NOMO-1 treated with dmso at 0.1 percent for 144 hours (cell line): ENCODE measurements around the gene TMEM208.

Source experiments
- DNase-seq: peaks from one replicate; lab custom pipeline; 2025; ENCODE audit not compliant: unreplicated experiment; lab: John Stamatoyannopoulos, UW

TMEM208 gene

DNA sequence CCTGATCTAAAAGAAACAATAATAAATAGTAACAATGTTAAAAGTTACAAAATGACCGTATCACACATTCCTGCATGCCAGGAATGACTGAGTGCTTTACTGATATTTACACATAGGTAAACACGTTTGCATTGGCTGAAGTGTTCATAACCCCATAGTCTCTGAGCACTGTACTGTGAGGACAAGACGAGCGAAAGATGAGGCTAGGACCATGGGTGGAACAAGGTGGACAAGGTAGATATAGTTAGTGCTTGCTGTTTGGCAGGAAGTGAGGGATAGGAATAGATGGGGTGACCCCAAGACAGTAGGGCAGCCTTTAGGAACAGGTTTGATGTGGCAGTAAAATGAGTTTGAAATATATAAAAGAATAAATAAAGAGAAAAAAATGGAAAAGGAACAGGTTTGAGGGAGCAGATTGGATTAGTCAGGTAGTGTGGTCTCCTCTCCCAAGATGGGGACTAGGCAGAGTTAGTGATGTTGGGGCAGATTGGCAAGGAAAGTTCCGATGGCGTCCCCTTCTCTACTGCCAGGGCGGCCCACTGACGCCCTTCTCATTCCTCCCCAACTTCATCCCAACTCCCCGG is 35.4 kb upstream of the TMEM208 start:
- DNase-seq, result no peak

GRCh38 chr16:67191995-67192681 is 34.8 kb upstream of the TMEM208 start, which contains the start of gene E2F4:
E2F4 (plus strand) TSS chr16:67192155; CDS start chr16:67192228, 73 bp downstream.
- peak; percentile 93 for DNase-seq

GRCh38 chr16:67192781-67193361 is 34.1 kb upstream of the TMEM208 start:
- DNase-seq, result no peak

- DNase-seq, result no peak
These were observed 33.4 kb upstream of the TMEM208 start for GRCh38 chr16:67193536-67193935.

GRCh38 chr16:67194260-67194659 is 32.7 kb upstream of the TMEM208 start:
- DNase-seq, result no peak

GRCh38 chr16:67195676-67196075 is 31.3 kb upstream of the TMEM208 start:
- no peak for DNase-seq

DNA sequence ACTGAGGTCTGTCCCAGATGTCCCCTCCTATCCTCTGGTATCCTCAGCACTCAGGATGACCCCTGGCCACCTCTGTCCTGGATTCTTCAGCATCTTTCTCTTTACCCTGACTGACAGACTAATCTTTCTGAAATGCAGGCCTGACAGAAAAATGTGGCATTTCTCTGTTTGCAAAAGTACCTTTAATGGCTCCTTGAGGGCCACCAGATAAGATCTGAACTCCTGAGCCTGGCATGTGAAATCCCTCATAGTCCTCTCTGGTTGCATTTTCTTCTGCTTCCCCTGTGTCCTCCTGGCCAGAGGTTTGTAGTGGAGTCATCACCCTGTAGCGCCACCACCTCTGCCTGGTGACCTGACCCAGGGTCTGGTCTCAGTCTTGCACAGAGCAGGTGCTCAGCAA is 30.0 kb upstream of the TMEM208 start:
- DNase-seq, result no peak

DNA sequence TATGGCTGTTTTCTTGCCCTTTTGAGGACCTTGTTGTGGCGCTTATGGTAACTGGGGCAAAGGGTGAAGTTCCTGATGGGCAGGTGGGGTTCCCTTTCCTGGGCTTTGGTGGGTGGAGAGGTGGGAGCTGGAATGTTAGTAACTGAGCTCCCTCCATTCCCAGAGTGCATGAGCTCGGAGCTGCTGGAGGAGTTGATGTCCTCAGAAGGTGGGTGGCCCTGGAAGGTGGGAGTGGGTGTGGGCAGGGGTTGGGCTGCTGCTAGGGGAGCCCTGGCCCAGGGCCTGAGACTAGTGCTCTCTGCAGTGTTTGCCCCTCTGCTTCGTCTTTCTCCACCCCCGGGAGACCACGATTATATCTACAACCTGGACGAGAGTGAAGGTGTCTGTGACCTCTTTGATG is 29.2 kb upstream of the TMEM208 start:
- DNase-seq, result no peak

GRCh38 chr16:67198238-67198734 is 28.6 kb upstream of the TMEM208 start:
- no peak for DNase-seq

DNA sequence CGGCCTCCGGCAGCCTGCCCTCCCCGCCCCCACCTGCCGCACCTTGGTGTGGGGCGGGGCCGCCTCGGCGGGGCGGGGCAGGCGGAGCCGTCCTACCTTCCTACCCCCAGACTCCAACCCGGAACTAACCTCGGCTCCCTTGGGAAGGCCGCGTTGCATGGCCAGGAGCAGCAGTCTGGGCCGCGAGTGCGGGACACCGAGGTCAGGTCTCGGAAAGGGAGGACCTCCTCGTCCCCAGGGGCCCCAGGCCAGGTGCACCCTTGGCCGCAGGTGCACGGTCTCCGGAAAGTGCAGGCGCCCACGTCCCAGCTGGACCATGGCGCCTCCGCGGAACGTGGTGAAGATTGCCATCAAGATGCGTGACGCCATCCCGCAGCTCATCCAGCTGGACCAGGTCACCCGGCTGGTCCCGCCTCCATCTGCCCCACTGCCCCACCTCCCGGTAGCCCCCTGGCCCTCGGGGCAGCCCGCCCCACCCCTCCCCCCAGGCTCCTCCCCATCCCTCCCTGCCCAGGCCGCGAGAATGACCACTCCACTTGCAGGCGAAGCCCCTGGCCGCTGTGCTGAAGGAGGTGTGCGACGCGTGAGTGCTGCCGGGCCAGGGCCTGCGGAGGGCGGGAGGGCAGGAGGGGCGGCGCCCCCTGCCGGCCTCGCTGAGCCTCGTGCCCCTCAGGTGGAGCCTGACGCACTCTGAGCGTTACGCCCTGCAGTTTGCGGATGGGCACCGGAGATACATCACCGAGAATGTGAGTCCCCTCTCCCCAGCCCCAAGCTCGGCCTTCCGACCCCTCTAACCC is 27.7 kb upstream of the TMEM208 start, which contains the start of gene ELMO3:
Gene ELMO3, plus strand, starts transcription at position 121 of the 797 bp plus-strand sequence. Its CDS starts 196 bp downstream, at position 317.
- DNase-seq, result no peak

- no peak for DNase-seq
These were observed 27.1 kb upstream of the TMEM208 start for GRCh38 chr16:67199808-67200198.

DNA sequence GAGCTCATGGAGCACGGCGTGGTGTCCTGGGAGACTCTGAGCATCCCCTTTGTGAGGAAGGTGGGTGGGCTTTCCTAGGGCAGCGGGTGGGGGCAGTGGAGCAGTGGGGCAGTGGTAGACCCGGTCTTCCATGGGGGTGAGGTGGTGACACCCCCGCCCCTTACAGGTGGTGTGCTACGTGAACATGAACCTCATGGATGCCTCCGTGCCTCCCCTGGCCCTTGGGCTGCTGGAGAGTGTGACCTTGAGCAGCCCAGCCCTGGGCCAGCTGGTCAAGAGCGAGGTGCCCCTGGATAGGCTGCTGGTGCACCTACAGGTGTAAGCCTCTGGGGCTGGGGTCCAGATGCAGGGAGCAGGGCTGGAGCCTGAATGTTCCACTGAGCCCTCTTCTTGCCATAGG is 26.4 kb upstream of the TMEM208 start:
- no peak for DNase-seq

DNA sequence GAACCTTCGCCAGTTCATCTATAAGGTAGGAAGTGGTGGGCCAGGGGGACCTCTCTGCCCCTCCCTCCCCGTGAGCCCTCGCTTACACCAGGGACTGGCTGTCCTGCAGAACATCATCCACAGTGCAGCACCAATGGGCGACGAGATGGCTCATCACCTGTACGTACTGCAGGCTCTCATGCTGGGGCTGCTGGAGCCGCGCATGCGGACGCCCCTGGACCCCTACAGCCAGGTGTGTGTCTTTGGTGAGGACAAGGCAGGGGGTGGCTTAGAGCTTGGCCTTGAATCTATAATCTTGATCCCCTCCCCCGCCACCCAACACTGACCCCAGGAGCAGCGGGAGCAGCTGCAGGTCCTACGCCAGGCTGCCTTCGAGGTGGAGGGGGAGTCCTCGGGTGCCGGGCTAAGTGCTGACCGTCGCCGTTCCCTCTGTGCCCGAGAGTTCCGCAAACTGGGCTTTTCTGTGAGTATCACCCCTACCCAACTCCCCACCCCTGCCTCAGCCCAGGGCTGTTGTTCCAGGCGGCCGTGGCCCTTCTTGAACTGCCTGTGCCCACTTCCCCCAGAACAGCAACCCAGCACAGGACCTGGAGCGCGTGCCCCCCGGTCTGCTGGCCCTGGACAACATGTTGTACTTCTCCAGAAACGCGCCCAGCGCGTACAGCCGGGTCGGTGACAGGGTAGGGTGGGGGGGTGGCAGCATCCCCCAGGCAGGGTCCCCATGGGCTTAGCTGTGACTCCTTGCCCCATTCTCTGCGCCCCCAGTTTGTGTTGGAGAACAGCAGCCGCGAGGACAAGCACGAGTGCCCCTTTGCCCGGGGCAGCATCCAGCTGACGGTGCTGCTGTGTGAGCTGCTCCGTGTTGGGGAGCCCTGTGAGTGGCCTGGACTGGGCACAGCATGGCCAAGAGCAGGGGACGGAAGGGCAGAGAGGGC is 25.3 kb upstream of the TMEM208 start:
- DNase-seq, result no peak

GRCh38 chr16:67202426-67202825 is 24.5 kb upstream of the TMEM208 start:
- no peak for DNase-seq

GRCh38 chr16:67202956-67203493 is 23.9 kb upstream of the TMEM208 start:
- DNase-seq, result no peak

DNA sequence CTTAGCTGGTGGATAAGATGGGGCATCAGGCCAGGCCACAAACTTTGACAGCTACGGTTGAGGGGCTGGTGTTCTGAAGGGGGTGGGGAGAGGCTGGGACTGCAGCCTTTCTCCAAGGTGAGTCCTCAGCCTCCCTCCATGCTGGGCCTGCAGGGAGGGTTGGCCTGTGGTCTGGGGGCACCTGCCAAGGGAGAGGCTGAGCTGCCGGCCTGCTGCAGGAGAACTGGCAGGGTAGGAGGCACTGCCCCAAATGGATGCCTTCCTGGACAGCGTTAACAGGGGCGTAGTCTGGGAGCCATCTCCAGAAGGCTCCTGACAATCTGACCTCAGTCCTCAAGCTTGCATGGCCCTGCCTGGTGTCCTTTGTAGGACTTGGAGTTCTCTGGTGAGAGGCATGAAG is 22.9 kb upstream of the TMEM208 start:
- no peak for DNase-seq

DNA sequence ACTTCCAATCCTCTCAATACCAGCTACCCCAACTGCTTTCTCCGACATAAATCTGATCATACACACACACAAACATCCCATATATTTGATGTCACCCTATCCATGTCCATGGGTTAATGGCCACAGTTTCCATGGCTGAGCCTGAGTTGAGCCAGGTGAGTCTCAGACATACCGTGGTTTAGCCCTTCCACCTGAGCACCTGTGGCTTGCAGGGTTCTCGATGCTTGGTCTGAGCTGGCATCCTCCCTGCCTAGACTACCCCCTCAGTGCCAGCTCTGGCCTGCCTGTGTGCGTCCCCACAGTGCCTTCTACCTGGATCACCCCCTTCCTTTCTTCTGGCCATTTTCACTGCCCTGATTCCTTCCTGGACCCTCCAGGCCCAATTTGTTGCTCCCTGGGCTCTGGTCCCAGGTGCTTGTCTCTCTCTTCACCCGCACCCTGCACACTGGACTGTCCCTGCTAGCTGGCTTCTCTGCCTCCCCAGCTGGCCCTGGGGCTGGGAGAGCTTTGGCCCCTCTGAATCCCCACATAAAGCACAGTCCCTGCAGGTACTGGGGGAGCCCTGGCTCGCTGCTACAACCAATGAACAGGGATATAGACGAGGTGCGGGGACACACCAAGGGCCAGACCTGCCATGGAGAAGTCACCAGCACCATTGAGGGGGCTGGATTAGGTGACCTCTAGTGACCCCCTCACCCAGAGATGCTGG is 20.6 kb upstream of the TMEM208 start:
- no peak for DNase-seq

GRCh38 chr16:67206838-67207248 is 20.1 kb upstream of the TMEM208 start:
- DNase-seq, result no peak
